ENCODE data around the gene SMOC2.

The SMOC2 gene

GRCh38 chr6:168559574-168560098 lies 118.7 kb downstream of the SMOC2 start:
- no peak for DNase-seq
- TF ChIP-seq CTCF (IDR thresholded peaks at IDR 0.05; ENCODE audit: low read depth, low read length), result no peak
- no peak overlapping the region for H3K4me3 ChIP-seq (ENCODE audit: low read depth, low read length)
- no peaks in the 10 kb centered on the region for H3K4me1 ChIP-seq
- H3K36me3 ChIP-seq, result no peaks in the 10 kb centered on the region
- no peaks in the 10 kb centered on the region for H3K9me3 ChIP-seq
- no peaks in the 10 kb centered on the region for H3K27me3 ChIP-seq

GRCh38 chr6:168560126-168560525 lies 119.1 kb downstream of the SMOC2 start:
- Histone ChIP-seq H3K4me1 (no peaks in the 10 kb centered on the region), H3K27me3 (no peaks in the 10 kb centered on the region), H3K36me3 (no peaks in the 10 kb centered on the region), H3K4me3 (ENCODE audit: low read depth, low read length) (no peak overlapping the region), H3K9me3 (no peaks in the 10 kb centered on the region)
- TF ChIP-seq CTCF (IDR thresholded peaks at IDR 0.05; ENCODE audit: low read depth, low read length), result no peak
- no peak for DNase-seq

- no peaks in the 10 kb centered on the region for H3K36me3 ChIP-seq
- H3K4me1 ChIP-seq, result no peaks in the 10 kb centered on the region
- H3K9me3 ChIP-seq, result no peaks in the 10 kb centered on the region
- no peaks in the 10 kb centered on the region for H3K27me3 ChIP-seq
- no peak for TF ChIP-seq CTCF (IDR thresholded peaks at IDR 0.05; ENCODE audit: low read depth, low read length)
- no peak for DNase-seq
- no peak overlapping the region for H3K4me3 ChIP-seq (ENCODE audit: low read depth, low read length)
Observed at GRCh38 chr6:168562576-168563151, 121.7 kb downstream of the SMOC2 start.

GRCh38 chr6:168563656-168564055 lies 122.7 kb downstream of the SMOC2 start:
- Histone ChIP-seq H3K4me3 (ENCODE audit: low read depth, low read length) (no peak overlapping the region), H3K27me3 (no peaks in the 10 kb centered on the region)
- no peak for DNase-seq

DNA sequence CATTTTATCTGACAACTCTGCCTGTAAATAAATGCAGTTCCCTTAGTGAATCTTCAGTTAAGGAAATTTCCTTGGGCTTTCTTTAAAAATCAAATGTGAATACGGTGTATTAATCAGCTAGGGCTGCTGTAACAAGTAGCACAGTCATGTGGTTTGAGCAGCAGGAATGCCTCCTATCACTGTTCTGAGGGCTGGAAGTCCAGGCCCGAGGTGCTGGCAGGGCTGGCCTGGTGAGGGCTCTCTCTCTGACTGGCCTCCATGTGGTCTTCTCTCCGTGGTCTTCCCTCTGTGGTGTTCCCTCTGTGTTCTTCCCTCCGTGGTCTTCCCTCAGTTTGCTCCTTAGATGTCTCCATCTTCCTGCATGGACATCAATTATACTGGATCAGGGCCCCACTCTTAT lies 124.1 kb downstream of the SMOC2 start:
- no peaks in the 10 kb centered on the region for H3K9me3 ChIP-seq
- no peak overlapping the region for H3K4me3 ChIP-seq (ENCODE audit: low read depth, low read length)
- no peak for DNase-seq
- no peaks in the 10 kb centered on the region for H3K4me1 ChIP-seq
- no peaks in the 10 kb centered on the region for H3K36me3 ChIP-seq
- no peak for TF ChIP-seq CTCF (IDR thresholded peaks at IDR 0.05; ENCODE audit: low read depth, low read length)
- no peaks in the 10 kb centered on the region for H3K27me3 ChIP-seq

More at GRCh38 chr6:168563656-168564055, 122.7 kb downstream of the SMOC2 start:
- no peaks in the 10 kb centered on the region for H3K4me1 ChIP-seq
- H3K36me3 ChIP-seq, result no peaks in the 10 kb centered on the region
- no peaks in the 10 kb centered on the region for H3K9me3 ChIP-seq
- TF ChIP-seq CTCF (IDR thresholded peaks at IDR 0.05; ENCODE audit: low read depth, low read length), result no peak

- Histone ChIP-seq H3K36me3 (no peaks in the 10 kb centered on the region), H3K27me3 (no peaks in the 10 kb centered on the region), H3K4me3 (ENCODE audit: low read depth, low read length) (no peak overlapping the region), H3K4me1 (no peaks in the 10 kb centered on the region), H3K9me3 (no peaks in the 10 kb centered on the region)
- no peak for TF ChIP-seq CTCF (IDR thresholded peaks at IDR 0.05; ENCODE audit: low read depth, low read length)
- no peak for DNase-seq
Observed at GRCh38 chr6:168570211-168570610, 129.2 kb downstream of the SMOC2 start.

All from BE2C (cell line).